ENCODE results near the gene BTBD9. TPM values are rescaled to one million over a fixed set of nuclear protein-coding genes. Genes with fewer than 3 reads are reported as not detected.

Gene BTBD9
- total and polyA plus RNA-seq, 2 of the 13 experiments (the other 11 are each of a cell fraction or from before 2014, with no cell fraction given), result 1.2 to 3.0 TPM

DNA sequence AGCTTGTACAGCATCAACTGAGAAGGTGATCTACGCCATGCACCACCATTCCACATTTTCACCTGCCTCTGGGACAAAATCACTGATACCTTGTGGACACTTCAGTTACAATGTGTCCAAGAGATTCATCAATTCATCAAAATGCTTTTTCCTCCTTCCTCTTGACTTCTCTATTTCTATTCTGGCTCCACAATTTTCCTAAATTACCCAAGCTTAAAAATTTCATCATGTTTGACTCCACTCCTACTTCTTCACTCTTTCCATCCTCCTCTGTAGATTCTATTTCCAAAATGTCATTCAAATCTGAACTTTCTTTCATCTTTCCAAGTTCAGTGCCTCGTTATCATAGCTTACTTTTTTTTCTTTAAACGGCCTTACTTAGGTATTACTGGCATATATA lies 172.2 kb downstream of the BTBD9 start (continued):
- no peak for TF ChIP-seq PTBP1 (IDR thresholded peaks at IDR 0.05; ENCODE audit: low read depth, low read length, poor library complexity, severe bottlenecking)
- no peak for TF ChIP-seq NRL (CRISPR knock-in tag; IDR thresholded peaks at IDR 0.05; ENCODE audit: borderline replicate concordance)
- TF ChIP-seq, protein P1, sequence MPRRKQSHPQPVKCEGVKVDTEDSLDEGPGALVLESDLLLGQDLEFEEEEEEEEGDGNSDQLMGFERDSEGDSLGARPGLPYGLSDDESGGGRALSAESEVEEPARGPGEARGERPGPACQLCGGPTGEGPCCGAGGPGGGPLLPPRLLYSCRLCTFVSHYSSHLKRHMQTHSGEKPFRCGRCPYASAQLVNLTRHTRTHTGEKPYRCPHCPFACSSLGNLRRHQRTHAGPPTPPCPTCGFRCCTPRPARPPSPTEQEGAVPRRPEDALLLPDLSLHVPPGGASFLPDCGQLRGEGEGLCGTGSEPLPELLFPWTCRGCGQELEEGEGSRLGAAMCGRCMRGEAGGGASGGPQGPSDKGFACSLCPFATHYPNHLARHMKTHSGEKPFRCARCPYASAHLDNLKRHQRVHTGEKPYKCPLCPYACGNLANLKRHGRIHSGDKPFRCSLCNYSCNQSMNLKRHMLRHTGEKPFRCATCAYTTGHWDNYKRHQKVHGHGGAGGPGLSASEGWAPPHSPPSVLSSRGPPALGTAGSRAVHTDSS (CRISPR knock-in tag; conservative IDR thresholded peaks at IDR 0.05), result no peak
- TF ChIP-seq RERE (CRISPR knock-in tag; IDR thresholded peaks at IDR 0.05; ENCODE audit: low read depth), result no peak
- no peak for TF ChIP-seq ZNF563 (CRISPR knock-in tag; IDR thresholded peaks at IDR 0.05)
- TF ChIP-seq JUNB (CRISPR knock-in tag; IDR thresholded peaks at IDR 0.05; ENCODE audit: borderline replicate concordance), result no peak

GRCh38 chr6:38460186-38460585 lies 179.5 kb downstream of the BTBD9 start:
- Histone ChIP-seq H3K27me3 (ENCODE audit: control insufficient read depth in 1 of 2, insufficient read depth in 2 of 2, low read length in 2 of 2) (no peaks in the 10 kb centered on the region), H2AFZ (ENCODE audit: low read length) (no peak overlapping the region), H3K4me3 (replicated peaks in 1 of 3; ENCODE audit: insufficient read depth in 1 of 3, low read depth in 2 of 3, low read length in 3 of 3) (no peak overlapping the region), H3K27ac (ENCODE audit: extremely low read length, insufficient read depth, low read length) (no peak overlapping the region), H3K79me2 (ENCODE audit: insufficient read depth, low read length) (no peaks in the 10 kb centered on the region), H3K36me3 (replicated peaks in 1 of 2; ENCODE audit: control insufficient read depth in 1 of 2, insufficient read depth in 2 of 2, low read length in 2 of 2) (no peaks in the 10 kb centered on the region), H3K4me2 (ENCODE audit: low read depth, low read length) (no peak overlapping the region), H3K9me3 (ENCODE audit: low read length) (no peaks in the 10 kb centered on the region), H3K4me1 (ENCODE audit: insufficient read depth, low read length) (no peaks in the 10 kb centered on the region), H3K9ac (ENCODE audit: insufficient read depth, low read depth, low read length) (no peak overlapping the region), H4K20me1 (ENCODE audit: insufficient read depth, low read length) (no peaks in the 10 kb centered on the region)
- in situ Hi-C loops (cut with HindIII; ENCODE audit: extremely low pct_ligation_motif_present, low pct_unique_long_range_greater_than_20kb) (no loop called here), intact Hi-C loops (cut with micrococcal nuclease; ENCODE audit: unreplicated experiment) (no loop called here)
- TF ChIP-seq HNRNPUL1 (IDR thresholded peaks at IDR 0.05; ENCODE audit: low read depth, low read length), result no peak
- TF ChIP-seq, protein P2, sequence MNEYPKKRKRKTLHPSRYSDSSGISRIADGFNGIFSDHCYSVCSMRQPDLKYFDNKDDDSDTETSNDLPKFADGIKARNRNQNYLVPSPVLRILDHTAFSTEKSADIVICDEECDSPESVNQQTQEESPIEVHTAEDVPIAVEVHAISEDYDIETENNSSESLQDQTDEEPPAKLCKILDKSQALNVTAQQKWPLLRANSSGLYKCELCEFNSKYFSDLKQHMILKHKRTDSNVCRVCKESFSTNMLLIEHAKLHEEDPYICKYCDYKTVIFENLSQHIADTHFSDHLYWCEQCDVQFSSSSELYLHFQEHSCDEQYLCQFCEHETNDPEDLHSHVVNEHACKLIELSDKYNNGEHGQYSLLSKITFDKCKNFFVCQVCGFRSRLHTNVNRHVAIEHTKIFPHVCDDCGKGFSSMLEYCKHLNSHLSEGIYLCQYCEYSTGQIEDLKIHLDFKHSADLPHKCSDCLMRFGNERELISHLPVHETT (CRISPR knock-in tag; conservative IDR thresholded peaks at IDR 0.05), result no peak
- no peak for TF ChIP-seq ZNF207 (IDR thresholded peaks at IDR 0.05; ENCODE audit: borderline replicate concordance)
- TF ChIP-seq ZNF30 (CRISPR knock-in tag; IDR thresholded peaks at IDR 0.05), result no peak
- POLR2A ChIA-PET, result no interaction called here
- whole genome bisulfite sequencing (ENCODE audit: low lambda C conversion rate), result 11% methylated on average over 3 of the region's 3 CpGs
- ATAC-seq (no peak), DNase-seq (ENCODE audit: low spot score) (no peak), FAIRE-seq (no peak)
- CTCF ChIA-PET (ENCODE audit: low intra/inter-chr PET ratio, low total read pairs), result no interaction called here
- BruUV-seq (replicated peaks), result no TSS peak
